Measurements from ENCODE around the gene HEBP2. TPM values are rescaled to one million over a fixed set of nuclear protein-coding genes. Genes with fewer than 3 reads are reported as not detected.

Gene HEBP2
- total RNA-seq, 2 experiments from 2014 or later = 14.0 to 36.2 TPM

- Histone ChIP-seq H3K4me3 (ENCODE audit: low read depth, low read length, poor library complexity, severe bottlenecking) (no peak overlapping the region), H2AFZ (ENCODE audit: low read length) (0 out of 2 replicates have a peak overlapping the region, but pooled peaks have one; percentile 22), H3K4me2 (ENCODE audit: low read length) (no peak overlapping the region), H3K9me2 (ENCODE audit: insufficient read depth, low read length) (no peaks in the 10 kb centered on the region), H3K36me3 (ENCODE audit: insufficient read depth, low read length) (no peaks in the 10 kb centered on the region), H3K27ac (ENCODE audit: low read depth, low read length, poor library complexity, severe bottlenecking) (no peak overlapping the region), H3K9me3 (ENCODE audit: low read length) (no peaks in the 10 kb centered on the region), H4K20me1 (ENCODE audit: insufficient read depth, low read length) (no peaks in the 10 kb centered on the region), H3K79me2 (ENCODE audit: insufficient read depth, low read depth, low read length) (no peaks in the 10 kb centered on the region), H3K4me1 (ENCODE audit: insufficient read depth, low read length, poor library complexity, severe bottlenecking) (peaks cover 7% of the 10 kb centered on the region)
- DNase-seq (ENCODE audit: low spot score) = no peak
- CTCF ChIA-PET (ENCODE audit: unreplicated experiment) = no interaction called here
- intact Hi-C loops (cut with micrococcal nuclease; ENCODE audit: unreplicated experiment) = no loop called here
- POLR2A ChIA-PET = no interaction called here
- no TSS peak for BruUV-seq (replicated peaks)
- TF ChIP-seq EZH2phosphoT487 (IDR thresholded peaks at IDR 0.05; ENCODE audit: borderline replicate concordance, low read depth, low read length) = no peak
- 0 out of 2 replicates have a peak, but pooled peaks have one; percentile 34 for TF ChIP-seq CTCF (conservative IDR thresholded peaks at IDR 0.05; ENCODE audit: low read length)
These were observed 16.2 kb upstream of the HEBP2 start for GRCh38 chr6:138387577-138388368.

GRCh38 chr6:138389551-138389950 is 14.5 kb upstream of the HEBP2 start:
- H4K20me1 ChIP-seq (ENCODE audit: insufficient read depth, low read length) = no peaks in the 10 kb centered on the region
- H3K36me3 ChIP-seq (ENCODE audit: insufficient read depth, low read length) = no peaks in the 10 kb centered on the region
- no TSS peak for BruUV-seq (replicated peaks)
- no peaks in the 10 kb centered on the region for H3K9me2 ChIP-seq (ENCODE audit: insufficient read depth, low read length)
- no peak overlapping the region for H3K4me2 ChIP-seq (ENCODE audit: low read length)
- no peak overlapping the region for H3K27ac ChIP-seq (ENCODE audit: low read depth, low read length, poor library complexity, severe bottlenecking)
- H3K4me1 ChIP-seq (ENCODE audit: insufficient read depth, low read length, poor library complexity, severe bottlenecking) = peaks cover 17% of the 10 kb centered on the region
- CTCF ChIA-PET (ENCODE audit: unreplicated experiment) = interaction anchor here (1.0 kb wide), 1 partner anchor 8 kb away, joined by 3 read pairs; no protein-coding TSS in a partner anchor
- H3K9me3 ChIP-seq (ENCODE audit: low read length) = no peaks in the 10 kb centered on the region
- H3K79me2 ChIP-seq (ENCODE audit: insufficient read depth, low read depth, low read length) = no peaks in the 10 kb centered on the region
- no peak for DNase-seq (ENCODE audit: low spot score)
- TF ChIP-seq EZH2phosphoT487 (IDR thresholded peaks at IDR 0.05; ENCODE audit: borderline replicate concordance, low read depth, low read length) (no peak), CTCF (conservative IDR thresholded peaks at IDR 0.05; ENCODE audit: low read length) (no peak)
- no peak overlapping the region for H2AFZ ChIP-seq (ENCODE audit: low read length)
- POLR2A ChIA-PET = interaction anchor here (0.7 kb wide), 1 partner anchor 10 kb away, joined by 3 read pairs; no protein-coding TSS in a partner anchor
- no peak overlapping the region for H3K4me3 ChIP-seq (ENCODE audit: low read depth, low read length, poor library complexity, severe bottlenecking)
- intact Hi-C loops (cut with micrococcal nuclease; ENCODE audit: unreplicated experiment) = no loop called here

Data from OCI-LY7 (cell line).